ENCODE results near the gene TRPM3. TPM values are rescaled to one million over a fixed set of nuclear protein-coding genes. Genes with fewer than 3 reads are reported as not detected.
"Not testable (repeated sequence)": the region's sequence is repeated elsewhere in the genome, so short reads cannot be mapped to it uniquely, and the experiment has no call there.

TRPM3 gene
- total RNA-seq, 1 donor from 2014 or later: 0.38 TPM

GRCh38 chr9:70791936-70792335 is 329.5 kb downstream of the TRPM3 start:
- no peak for DNase-seq (ENCODE audit: low spot score)
- no peak for ATAC-seq

GRCh38 chr9:70789086-70789485 is 332.3 kb downstream of the TRPM3 start:
- ATAC-seq (no peak), DNase-seq (ENCODE audit: low spot score) (no peak)

- ATAC-seq (no peak), DNase-seq (ENCODE audit: low spot score) (no peak)
These were observed 337.0 kb downstream of the TRPM3 start for GRCh38 chr9:70784456-70784855.

- DNase-seq (ENCODE audit: low spot score) (no peak), ATAC-seq (no peak)
These were observed 342.9 kb downstream of the TRPM3 start for GRCh38 chr9:70778568-70778967.

GRCh38 chr9:70773579-70773978 is 347.8 kb downstream of the TRPM3 start:
- ATAC-seq (no peak), DNase-seq (ENCODE audit: low spot score) (no peak)

- no peak for DNase-seq (ENCODE audit: low spot score)
- ATAC-seq: no peak
These were observed 348.8 kb downstream of the TRPM3 start for GRCh38 chr9:70772601-70773000.

GRCh38 chr9:70765946-70766345 is 355.5 kb downstream of the TRPM3 start:
- ATAC-seq (no peak), DNase-seq (ENCODE audit: low spot score) (no peak)

- no peak for DNase-seq (ENCODE audit: low spot score)
- ATAC-seq: no peak
These were observed 360.2 kb downstream of the TRPM3 start for GRCh38 chr9:70761139-70761670.

GRCh38 chr9:70760228-70760627 is 361.2 kb downstream of the TRPM3 start:
- no peak for ATAC-seq
- DNase-seq (ENCODE audit: low spot score): no peak

GRCh38 chr9:70753311-70753710 is 368.1 kb downstream of the TRPM3 start:
- DNase-seq (ENCODE audit: low spot score) (no peak), ATAC-seq (no peak)

- ATAC-seq (no peak), DNase-seq (ENCODE audit: low spot score) (no peak)
These were observed 372.4 kb downstream of the TRPM3 start for GRCh38 chr9:70749066-70749465.

- no peak for DNase-seq (ENCODE audit: low spot score)
- ATAC-seq: no peak
These were observed 374.1 kb downstream of the TRPM3 start for GRCh38 chr9:70747261-70747718.

GRCh38 chr9:70746760-70747159 is 374.7 kb downstream of the TRPM3 start:
- ATAC-seq (no peak), DNase-seq (ENCODE audit: low spot score) (no peak)

- no peak for ATAC-seq
- no peak for DNase-seq (ENCODE audit: low spot score)
These were observed 375.1 kb downstream of the TRPM3 start for GRCh38 chr9:70746316-70746715.

- ATAC-seq; DNase-seq (ENCODE audit: low spot score): not testable (repeated sequence)
These were observed 396.6 kb downstream of the TRPM3 start for GRCh38 chr9:70724794-70725193.

- not testable (repeated sequence) for DNase-seq (ENCODE audit: low spot score); ATAC-seq
These were observed 397.4 kb downstream of the TRPM3 start for GRCh38 chr9:70724025-70724424.

- DNase-seq (ENCODE audit: low spot score); ATAC-seq: not testable (repeated sequence)
These were observed 414.6 kb downstream of the TRPM3 start for GRCh38 chr9:70706797-70707196.

- ATAC-seq (no peak), DNase-seq (ENCODE audit: low spot score) (no peak)
These were observed 420.3 kb downstream of the TRPM3 start for GRCh38 chr9:70701163-70701562.

GRCh38 chr9:70696694-70697335 is 424.6 kb downstream of the TRPM3 start:
- no peak for ATAC-seq
- no peak for DNase-seq (ENCODE audit: low spot score)

GRCh38 chr9:70694758-70695157 is 426.7 kb downstream of the TRPM3 start:
- ATAC-seq: no peak
- DNase-seq (ENCODE audit: low spot score): no peak

GRCh38 chr9:70693186-70693585 is 428.2 kb downstream of the TRPM3 start:
- DNase-seq (ENCODE audit: low spot score): no peak
- no peak for ATAC-seq

GRCh38 chr9:70692431-70692830 is 429.0 kb downstream of the TRPM3 start:
- no peak for DNase-seq (ENCODE audit: low spot score)
- ATAC-seq: no peak

- no peak for DNase-seq (ENCODE audit: low spot score)
- ATAC-seq: no peak
These were observed 432.7 kb downstream of the TRPM3 start for GRCh38 chr9:70688704-70689103.

Data from left lobe of liver (tissue), 2 donors.